Testis (tissue), 3 donors: ENCODE results near the gene ARHGAP25. TPM values are rescaled to one million over a fixed set of nuclear protein-coding genes. Genes with fewer than 3 reads are reported as not detected.

Experiments used
- DNase-seq: peaks from one replicate; pipeline ENCODE4 v3.0.0-alpha.2; 2019
- H3K27ac ChIP-seq, 2 donors: fragments of 200-600 bp; sonication (generic); one replicate each; pipeline ENCODE4 v1.5.1; 2019
- H3K27me3 ChIP-seq: fragments of 200-600 bp; sonication (generic); one replicate; pipeline ENCODE4 v1.5.1; 2019
- H3K36me3 ChIP-seq: fragments of 200-600 bp; sonication (generic); one replicate; pipeline ENCODE4 v1.5.1; 2017; ENCODE audit warnings: low read depth; ENCODE audit errors: missing control alignments
- H3K4me1 ChIP-seq: fragments of 200-600 bp; sonication (generic); one replicate; pipeline ENCODE4 v1.5.1; 2019
- H3K4me3 ChIP-seq, 2 donors: fragments of 200-600 bp; sonication (generic); one replicate each; pipeline ENCODE4 v1.5.1; 2017 to 2019
- H3K9me3 ChIP-seq: fragments of 200-600 bp; sonication (generic); one replicate; pipeline ENCODE4 v1.5.1; 2017
- POLR2A ChIP-seq: fragments of 450-650 bp; IDR thresholded peaks from one replicate; pipeline ENCODE4 v1.6.1; 2017; ENCODE audit warnings: antibody characterized with exemption, mild to moderate bottlenecking, moderate library complexity
- WGBS, 2 donors: methylation state at CpG; one replicate each; pipeline ENCODE4 v1.1.5; 2018; 5-methylcytosine and 5-hydroxymethylcytosine counted together
- intact Hi-C: fragments of 100-400 bp; cut with DNase I; formaldehyde crosslinking; loops from one replicate; pipeline ENCODE4 v1.15.1; 2023; ENCODE audit warnings: low total_unique reads
- polyA plus RNA-seq: library from polyadenylated mRNA; stranded (reverse); fragments of 350-450 nt; fragmentation: Illumina TruSeq; extraction: RNeasy Lipid Tissue Mini Kit (QIAGEN cat#74804); gene quantifications from one replicate; pipeline ENCODE4 v1.2.3, GENCODE V29; 2014; ENCODE audit warnings: low read depth, low replicate concordance; ENCODE audit not compliant: insufficient read depth
- total RNA-seq, 2 donors: library from RNA; depleted of rRNA; stranded (reverse); fragments of >200 nt; gene quantifications; one replicate each; pipeline ENCODE4 v1.2.3, GENCODE V29; 2016
- TF ChIP-seq, protein P1 (sequence below), 3 experiments: fragments of 450-650 bp in 2 of 3; fragments of 200-600 bp in 1 of 3; sonication (generic) in 1 of 3; IDR thresholded peaks; one replicate each; pipeline ENCODE4 v1.5.1; 2016 to 2019; ENCODE audit warnings: antibody characterized with exemption in 3 of 3, mild to moderate bottlenecking in 2 of 3, moderate library complexity in 1 of 3

Gene ARHGAP25
- total and polyA plus RNA-seq, 3 donors from 2014 or later, result 6.2 to 8.2 (median 6.7) TPM

DNA sequence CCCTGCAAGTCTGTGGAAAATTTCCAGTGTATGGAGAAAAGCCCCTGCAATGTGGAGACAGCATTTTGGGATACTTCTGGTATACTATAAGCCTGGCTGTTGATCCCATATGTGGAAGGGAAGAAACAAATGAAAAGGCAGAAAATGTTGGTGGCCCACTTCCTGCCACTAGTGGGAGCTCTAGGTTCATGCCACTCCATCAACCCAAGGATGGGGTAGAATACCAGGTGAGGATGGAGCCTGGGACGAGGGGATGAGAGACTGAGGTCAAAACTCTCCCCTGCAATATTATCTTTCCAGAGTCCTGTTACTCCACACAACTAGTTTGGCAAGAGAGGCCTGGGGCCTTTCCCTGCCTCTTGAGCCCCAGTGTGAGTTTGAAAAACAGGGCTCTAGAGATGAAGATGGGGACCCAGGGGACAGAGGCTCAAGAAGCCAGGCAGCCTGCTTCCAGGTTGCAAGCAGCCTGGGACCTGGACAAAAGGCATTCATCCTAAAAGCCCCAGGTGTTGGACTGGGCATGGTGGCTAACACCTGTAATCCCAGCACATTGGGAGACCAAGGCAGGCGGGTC is 104.7 kb downstream of the ARHGAP25 start:
- H3K36me3 ChIP-seq, result no peaks in the 10 kb centered on the region
- H3K27ac ChIP-seq, result no peak overlapping the region
- no peaks in the 10 kb centered on the region for H3K27me3 ChIP-seq
- 80 to 91% methylated on average over 2 of the region's 2 CpGs for WGBS, 2 donors
- H3K4me1 ChIP-seq, result no peaks in the 10 kb centered on the region
- H3K9me3 ChIP-seq, result no peaks in the 10 kb centered on the region
- no peak overlapping the region for H3K4me3 ChIP-seq
- intact Hi-C loops, result no loop called here
- no peak for TF ChIP-seq POLR2A
- TF ChIP-seq, protein P1, sequence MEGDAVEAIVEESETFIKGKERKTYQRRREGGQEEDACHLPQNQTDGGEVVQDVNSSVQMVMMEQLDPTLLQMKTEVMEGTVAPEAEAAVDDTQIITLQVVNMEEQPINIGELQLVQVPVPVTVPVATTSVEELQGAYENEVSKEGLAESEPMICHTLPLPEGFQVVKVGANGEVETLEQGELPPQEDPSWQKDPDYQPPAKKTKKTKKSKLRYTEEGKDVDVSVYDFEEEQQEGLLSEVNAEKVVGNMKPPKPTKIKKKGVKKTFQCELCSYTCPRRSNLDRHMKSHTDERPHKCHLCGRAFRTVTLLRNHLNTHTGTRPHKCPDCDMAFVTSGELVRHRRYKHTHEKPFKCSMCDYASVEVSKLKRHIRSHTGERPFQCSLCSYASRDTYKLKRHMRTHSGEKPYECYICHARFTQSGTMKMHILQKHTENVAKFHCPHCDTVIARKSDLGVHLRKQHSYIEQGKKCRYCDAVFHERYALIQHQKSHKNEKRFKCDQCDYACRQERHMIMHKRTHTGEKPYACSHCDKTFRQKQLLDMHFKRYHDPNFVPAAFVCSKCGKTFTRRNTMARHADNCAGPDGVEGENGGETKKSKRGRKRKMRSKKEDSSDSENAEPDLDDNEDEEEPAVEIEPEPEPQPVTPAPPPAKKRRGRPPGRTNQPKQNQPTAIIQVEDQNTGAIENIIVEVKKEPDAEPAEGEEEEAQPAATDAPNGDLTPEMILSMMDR (IDR thresholded peaks at IDR 0.05), result peak in 2 of 3 experiments; percentile 26 to 41
- DNase-seq, result no peak

DNA sequence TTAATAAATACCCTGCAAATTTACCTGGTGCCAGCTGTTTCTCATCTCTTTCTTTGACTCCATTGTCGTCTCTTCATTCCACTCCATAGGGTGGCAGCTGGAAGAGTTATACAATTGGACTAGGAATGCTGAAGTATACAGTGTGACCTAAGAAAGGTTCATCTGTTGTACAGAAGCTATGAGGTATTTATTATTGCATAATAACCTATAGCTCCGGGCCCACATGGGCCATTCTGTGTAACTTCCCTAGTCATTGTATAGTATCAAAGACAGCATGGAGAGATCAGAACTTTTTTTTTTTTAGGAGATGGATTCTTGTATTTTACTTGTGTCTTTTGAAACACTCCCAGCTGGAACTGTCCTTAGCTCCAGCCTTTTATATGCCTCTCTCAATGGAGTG is 110.4 kb downstream of the ARHGAP25 start:
- Histone ChIP-seq H3K4me1 (no peaks in the 10 kb centered on the region), H3K9me3 (no peaks in the 10 kb centered on the region), H3K4me3 (no peak overlapping the region), H3K36me3 (no peaks in the 10 kb centered on the region), H3K27me3 (no peaks in the 10 kb centered on the region), H3K27ac (no peak overlapping the region)
- TF ChIP-seq, protein P1 (IDR thresholded peaks at IDR 0.05), result no peak
- 92 to 95% methylated on average over 2 of the region's 2 CpGs for WGBS, 2 donors
- no peak for DNase-seq
- intact Hi-C loops, result no loop called here

DNA sequence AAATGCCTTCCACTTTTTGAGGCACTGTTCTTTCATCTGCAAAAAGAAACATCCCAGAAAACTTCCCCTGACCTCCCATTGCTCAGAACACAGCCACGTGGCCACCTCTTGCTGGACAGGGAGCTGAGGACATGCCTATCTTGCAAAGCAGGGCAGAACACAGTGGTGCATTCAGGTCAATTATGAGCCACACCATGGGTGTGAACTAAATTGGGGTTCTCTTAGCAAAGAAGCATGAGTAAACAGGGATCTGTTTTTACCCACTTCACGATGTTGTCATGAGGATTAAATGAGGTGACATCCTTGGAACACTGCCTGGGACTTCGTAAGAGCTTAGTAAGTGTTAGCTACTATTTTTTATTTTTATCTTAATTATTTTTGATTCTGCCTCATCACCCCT is 111.5 kb downstream of the ARHGAP25 start:
- 71 to 77% methylated on average over 3 of the region's 3 CpGs for WGBS, 2 donors
- Histone ChIP-seq H3K4me3 (no peak overlapping the region), H3K4me1 (no peaks in the 10 kb centered on the region), H3K27ac (no peak overlapping the region), H3K9me3 (no peaks in the 10 kb centered on the region), H3K27me3 (no peaks in the 10 kb centered on the region), H3K36me3 (no peaks in the 10 kb centered on the region)
- intact Hi-C loops, result no loop called here
- TF ChIP-seq, protein P1 (IDR thresholded peaks at IDR 0.05), result no peak
- TF ChIP-seq POLR2A, result no peak
- DNase-seq, result no peak

DNA sequence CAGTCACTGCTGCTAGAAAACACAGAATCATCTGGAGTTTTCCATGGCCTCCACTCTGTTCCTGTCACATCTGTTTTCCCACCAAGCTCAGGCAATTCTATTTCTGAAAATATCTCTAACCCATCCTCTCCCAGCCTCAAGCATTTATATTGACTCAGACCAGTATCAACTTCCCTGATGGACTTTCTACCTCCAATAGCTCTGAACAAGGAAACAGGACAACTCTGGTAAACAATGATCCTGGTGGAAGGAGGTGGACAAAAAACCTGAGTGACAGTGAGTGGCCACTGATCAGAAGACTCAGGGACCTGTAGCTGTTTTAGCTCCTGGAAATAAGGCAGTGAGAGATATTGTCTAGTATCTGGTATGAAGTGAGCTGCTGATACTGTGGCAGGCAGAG is 113.1 kb downstream of the ARHGAP25 start:
- DNase-seq, result no peak
- H3K4me1 ChIP-seq, result no peaks in the 10 kb centered on the region
- no peak overlapping the region for H3K27ac ChIP-seq
- no peak for TF ChIP-seq POLR2A
- TF ChIP-seq, protein P1 (IDR thresholded peaks at IDR 0.05), result no peak
- H3K4me3 ChIP-seq, result no peak overlapping the region
- intact Hi-C loops, result no loop called here
- H3K36me3 ChIP-seq, result no peaks in the 10 kb centered on the region
- H3K9me3 ChIP-seq, result no peaks in the 10 kb centered on the region
- no peaks in the 10 kb centered on the region for H3K27me3 ChIP-seq

DNA sequence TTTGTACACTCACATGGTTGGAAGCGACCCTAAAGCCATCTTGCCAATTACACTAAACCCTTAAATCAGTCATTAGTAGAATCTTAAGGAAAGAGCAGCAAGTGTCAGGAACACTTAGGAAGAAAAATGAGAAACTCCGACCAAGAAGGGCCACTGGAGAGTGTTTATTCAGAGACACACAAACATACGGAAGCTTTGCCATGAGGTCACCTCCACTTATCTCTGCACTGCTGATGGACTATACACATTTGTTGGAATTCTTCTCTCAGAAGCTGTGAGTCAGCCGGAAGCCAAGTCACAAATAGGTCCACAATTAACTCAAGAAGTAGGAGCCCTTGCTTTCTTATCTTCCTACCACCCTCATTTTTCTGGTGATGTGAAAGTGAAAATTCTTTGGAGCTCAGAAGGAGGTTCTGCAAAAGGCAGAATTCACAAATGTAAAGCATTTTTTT is 115.0 kb downstream of the ARHGAP25 start:
- no peak for TF ChIP-seq POLR2A
- TF ChIP-seq, protein P1 (IDR thresholded peaks at IDR 0.05), result no peak
- H3K27me3 ChIP-seq, result no peaks in the 10 kb centered on the region
- no peak for DNase-seq
- intact Hi-C loops, result no loop called here
- no peaks in the 10 kb centered on the region for H3K9me3 ChIP-seq
- H3K4me1 ChIP-seq, result no peaks in the 10 kb centered on the region
- 63 to 71% methylated on average over 4 of the region's 4 CpGs for WGBS, 2 donors
- H3K36me3 ChIP-seq, result no peaks in the 10 kb centered on the region
- no peak overlapping the region for H3K27ac ChIP-seq
- no peak overlapping the region for H3K4me3 ChIP-seq
